Activated CD4-positive, alpha-beta T cell treated with anti-CD3 and anti-CD28 coated beads for 36 hours (primary cell): ENCODE measurements around the gene IGFL2. TPM values are rescaled to one million over a fixed set of nuclear protein-coding genes. Genes with fewer than 3 reads are reported as not detected.
"Not testable (repeated sequence)": the region's sequence is repeated elsewhere in the genome, so short reads cannot be mapped to it uniquely, and the experiment has no call there.

ENCODE experiments used
- ATAC-seq: fragments of 200-7000 bp; cut with Tn5 transposase; one replicate; pipeline ENCODE4 v1.10.0; 2021; ENCODE audit warnings: mild to moderate bottlenecking, moderate library complexity
- CTCF ChIA-PET: fragments of 350-600 bp; sonication (Branson Sonifier 250); formaldehyde crosslinking; loops from one replicate; lab custom pipeline; 2021; ENCODE audit warnings: antibody characterized with exemption; lab: Charles Lee
- POLR2A ChIA-PET: fragments of 350-600 bp; sonication (Branson Sonifier 250); formaldehyde crosslinking; loops from one replicate; lab custom pipeline; 2021; ENCODE audit warnings: antibody characterized with exemption, inconsistent platforms; lab: Charles Lee
- DNase-seq: peaks from one replicate; pipeline ENCODE4 v3.0.0-alpha.2; 2020
- H3K27ac Mint-ChIP-seq: one replicate; pipeline ENCODE4 v1.8.0; 2021; ENCODE audit warnings: mixed read lengths
- H3K27me3 Mint-ChIP-seq: one replicate; pipeline ENCODE4 v1.8.0; 2021; ENCODE audit warnings: mixed read lengths
- H3K36me3 Mint-ChIP-seq: one replicate; pipeline ENCODE4 v1.8.0; 2021; ENCODE audit warnings: low read depth, mixed read lengths
- H3K4me1 Mint-ChIP-seq: one replicate; pipeline ENCODE4 v1.8.0; 2021; ENCODE audit warnings: mixed read lengths
- H3K4me3 Mint-ChIP-seq: one replicate; pipeline ENCODE4 v1.8.0; 2021; ENCODE audit warnings: mild to moderate bottlenecking, moderate library complexity, mixed read lengths
- H3K9me3 Mint-ChIP-seq: one replicate; pipeline ENCODE4 v1.8.0; 2021; ENCODE audit warnings: low read depth, mixed read lengths
- intact Hi-C, 2 experiments: fragments of 100-400 bp; cut with DNase I in 1 of 2; cut with micrococcal nuclease in 1 of 2; formaldehyde crosslinking; loops; one replicate each; pipeline versions ENCODE4 v1.14.2 to v1.15.1; 2022 to 2024; cut with DNase I, micrococcal nuclease
- total RNA-seq, 2 experiments: library from RNA; stranded (reverse); gene quantifications; one replicate each; pipeline ENCODE4 v1.2.3, GENCODE V29; 2021

Gene IGFL2
- total RNA-seq, 2 experiments from 2014 or later: not detected

DNA sequence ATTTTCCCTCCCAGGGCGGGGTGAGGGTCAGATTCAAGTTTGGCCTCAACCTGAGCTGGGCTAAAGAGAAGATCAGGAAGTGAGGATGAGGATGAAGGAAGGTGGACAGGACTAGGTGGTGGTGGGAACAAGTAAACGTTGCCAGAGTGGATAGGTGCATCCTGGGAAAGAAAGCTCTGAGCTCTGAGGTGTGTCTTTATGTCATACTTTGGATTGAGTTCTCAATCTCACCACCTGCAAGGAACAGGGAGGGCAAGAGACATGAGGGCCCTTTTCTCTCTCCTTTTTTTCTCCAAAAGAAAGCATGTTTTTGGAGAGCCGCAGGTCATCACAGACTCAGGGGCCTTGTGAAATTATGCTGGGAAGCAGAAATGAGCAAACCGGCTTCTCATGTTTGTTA lies 43.3 kb downstream of the IGFL2 start:
- Mint-ChIP-seq H3K4me3 (no peak overlapping the region), H3K9me3 (no peaks in the 10 kb centered on the region), H3K4me1 (no peaks in the 10 kb centered on the region), H3K36me3 (no peaks in the 10 kb centered on the region), H3K27ac (no peak overlapping the region), H3K27me3 (peaks cover 44% of the 10 kb centered on the region)
- DNase-seq: no peak
- ChIA-PET CTCF (interaction anchor here (0.5 to 1.5 kb wide), 6 partner anchors 74 to 444 kb away, joined by 3 to 9 read pairs (median 4); no protein-coding TSS in a partner anchor), POLR2A (no interaction called here)
- intact Hi-C loops: no loop called here
- no peak for ATAC-seq

DNA sequence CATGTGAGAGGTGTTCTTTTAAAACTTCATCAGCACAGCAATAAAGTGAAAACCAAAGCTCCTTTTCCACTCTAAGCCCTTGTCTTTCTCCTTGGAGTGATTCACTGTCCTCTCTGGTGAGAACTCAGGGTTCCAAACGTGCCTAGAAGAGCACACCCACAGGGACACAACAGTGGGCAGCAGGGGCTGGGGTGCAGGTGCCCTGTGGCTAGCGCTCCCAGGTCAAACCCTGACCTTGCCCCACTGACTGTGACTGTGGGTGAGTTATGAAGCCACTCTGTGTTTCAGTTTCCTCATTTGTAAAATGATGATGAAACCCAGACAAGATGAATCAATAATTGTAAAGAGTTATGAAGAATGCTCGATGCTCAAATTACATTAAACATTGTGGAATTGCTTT lies 43.9 kb downstream of the IGFL2 start:
- no peaks in the 10 kb centered on the region for H3K9me3 Mint-ChIP-seq
- H3K27me3 Mint-ChIP-seq: peaks cover 44% of the 10 kb centered on the region
- H3K27ac Mint-ChIP-seq: no peak overlapping the region
- CTCF ChIA-PET: interaction anchor here (0.5 to 1.5 kb wide), 7 partner anchors 73 to 445 kb away, joined by 3 to 9 read pairs (median 3); no protein-coding TSS in a partner anchor
- no peak overlapping the region for H3K4me3 Mint-ChIP-seq
- POLR2A ChIA-PET: no interaction called here
- DNase-seq (no peak), ATAC-seq (no peak)
- H3K4me1 Mint-ChIP-seq: no peaks in the 10 kb centered on the region
- intact Hi-C loops: no loop called here
- no peaks in the 10 kb centered on the region for H3K36me3 Mint-ChIP-seq

DNA sequence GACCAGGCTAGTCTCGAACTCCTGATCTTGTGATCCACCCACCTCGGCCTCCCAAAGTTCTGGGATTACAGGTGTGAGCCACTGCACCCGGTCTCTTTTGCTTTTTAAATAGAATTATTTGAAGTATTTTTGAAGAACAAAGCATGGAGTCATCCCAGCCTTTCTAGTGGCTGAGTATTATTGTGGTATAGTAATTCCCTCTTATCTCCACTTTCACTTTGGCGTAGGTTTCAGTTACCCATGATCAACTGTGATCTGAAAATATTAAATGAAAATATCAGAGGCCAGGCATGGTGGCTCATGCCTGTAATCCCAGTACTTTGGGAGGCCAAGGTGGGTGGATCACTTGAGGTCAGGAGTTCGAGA lies 44.6 kb downstream of the IGFL2 start:
- POLR2A ChIA-PET, H3K9me3 Mint-ChIP-seq, H3K4me1 Mint-ChIP-seq, intact Hi-C loops, ATAC-seq, H3K4me3 Mint-ChIP-seq, H3K27ac Mint-ChIP-seq, DNase-seq, H3K36me3 Mint-ChIP-seq: not testable (repeated sequence)
- H3K27me3 Mint-ChIP-seq: peaks cover 49% of the 10 kb centered on the region
- CTCF ChIA-PET: interaction anchor here (1.2 kb wide), 1 partner anchor 164 kb away, joined by 9 read pairs; no protein-coding TSS in a partner anchor

DNA sequence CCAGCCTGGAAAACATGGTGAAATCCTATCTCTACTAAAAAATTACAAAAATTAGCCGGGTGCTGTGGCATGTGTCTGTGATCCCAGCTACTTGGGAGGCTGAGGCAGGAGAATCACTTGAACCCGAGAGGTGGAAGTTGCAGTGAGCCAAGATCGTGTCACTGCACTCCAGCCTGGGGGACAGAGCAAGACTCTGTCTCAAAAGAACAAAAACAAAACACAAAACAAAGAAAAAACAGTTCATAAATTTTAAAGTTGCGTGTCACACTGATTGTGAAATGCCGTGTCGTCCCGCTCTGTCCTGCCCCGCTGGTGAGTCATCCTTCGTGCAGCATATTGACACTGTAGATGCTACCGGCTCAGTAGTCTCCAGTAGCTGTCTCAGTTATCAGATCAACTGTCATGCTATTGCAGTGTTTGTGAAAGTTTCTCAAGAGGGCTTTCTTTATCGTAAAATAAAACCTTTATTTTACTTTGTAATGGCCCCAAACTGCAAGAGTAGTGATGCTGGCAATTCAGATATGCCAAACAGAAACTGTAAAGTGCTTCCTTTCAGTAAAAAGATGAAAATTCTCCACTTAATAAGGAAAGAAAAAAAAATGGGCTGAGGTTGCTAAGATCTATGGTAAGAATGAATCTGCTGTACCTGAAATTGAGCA lies 45.1 kb downstream of the IGFL2 start:
- ATAC-seq (peak; percentile 65), DNase-seq (peak; percentile 31)
- H3K27me3 Mint-ChIP-seq: peaks cover 48% of the 10 kb centered on the region
- H3K4me3 Mint-ChIP-seq: no peak overlapping the region
- ChIA-PET POLR2A (no interaction called here), CTCF (interaction anchor here (0.7 to 1.3 kb wide), 2 partner anchors 111 to 117 kb away, joined by 3 read pairs; no protein-coding TSS in a partner anchor)
- H3K36me3 Mint-ChIP-seq: no peaks in the 10 kb centered on the region
- H3K27ac Mint-ChIP-seq: no peak overlapping the region
- intact Hi-C loops: no loop called here
- no peaks in the 10 kb centered on the region for H3K4me1 Mint-ChIP-seq
- H3K9me3 Mint-ChIP-seq: no peaks in the 10 kb centered on the region

DNA sequence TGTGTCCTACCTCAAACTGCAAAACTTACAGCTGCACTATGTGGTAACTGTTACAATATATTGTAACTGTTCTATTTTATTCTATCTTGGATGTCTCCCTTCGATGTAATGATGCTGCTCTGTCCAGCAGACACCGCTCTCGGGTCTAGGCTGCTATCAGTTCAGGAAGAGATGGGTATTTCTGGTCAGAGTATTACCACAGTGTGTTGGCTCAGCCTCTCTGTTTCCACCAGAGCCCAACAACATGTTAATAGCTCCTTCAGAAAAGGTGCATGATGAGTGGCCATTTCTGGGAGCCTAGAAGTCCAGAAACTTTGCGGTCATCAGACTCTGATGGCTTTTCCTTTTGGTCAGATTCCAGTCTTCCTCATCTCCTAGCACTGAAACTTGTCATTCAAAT lies 45.6 kb downstream of the IGFL2 start:
- ChIA-PET POLR2A (no interaction called here), CTCF (interaction anchor here (0.7 to 1.3 kb wide), 3 partner anchors 112 to 317 kb away, joined by 3 read pairs; no protein-coding TSS in a partner anchor)
- DNase-seq: no peak
- Mint-ChIP-seq H3K27me3 (peaks cover 46% of the 10 kb centered on the region), H3K27ac (no peak overlapping the region), H3K36me3 (no peaks in the 10 kb centered on the region), H3K4me3 (no peak overlapping the region), H3K4me1 (no peaks in the 10 kb centered on the region), H3K9me3 (no peaks in the 10 kb centered on the region)
- no peak for ATAC-seq
- intact Hi-C loops: no loop called here

DNA sequence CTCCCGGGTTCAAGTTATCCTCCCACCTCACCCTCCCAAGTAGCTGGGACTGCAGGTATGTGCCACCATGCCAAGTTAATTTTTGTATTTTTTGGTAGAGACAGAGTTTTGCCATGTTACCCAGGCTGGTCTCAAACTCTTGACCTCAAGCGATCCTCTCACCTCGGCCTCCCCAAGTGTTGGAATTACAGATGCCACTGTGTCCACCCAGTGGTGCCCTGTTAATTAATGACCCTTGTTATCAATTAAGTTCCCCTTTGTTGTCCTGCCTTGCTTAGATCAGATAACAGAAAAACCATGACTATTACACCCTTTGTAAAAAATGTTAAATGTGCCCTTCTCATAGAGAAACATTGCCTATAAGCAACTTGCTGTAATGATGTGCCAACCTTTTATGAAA lies 47.1 kb downstream of the IGFL2 start:
- Mint-ChIP-seq H3K4me3 (no peak overlapping the region), H3K27ac (no peak overlapping the region), H3K27me3 (peaks cover 37% of the 10 kb centered on the region), H3K9me3 (no peaks in the 10 kb centered on the region), H3K36me3 (no peaks in the 10 kb centered on the region), H3K4me1 (no peaks in the 10 kb centered on the region)
- ChIA-PET POLR2A (no interaction called here), CTCF (interaction anchor here (0.9 kb wide), 1 partner anchor 70 kb away, joined by 3 read pairs; no protein-coding TSS in a partner anchor)
- intact Hi-C loops: no loop called here
- DNase-seq (no peak), ATAC-seq (no peak)

DNA sequence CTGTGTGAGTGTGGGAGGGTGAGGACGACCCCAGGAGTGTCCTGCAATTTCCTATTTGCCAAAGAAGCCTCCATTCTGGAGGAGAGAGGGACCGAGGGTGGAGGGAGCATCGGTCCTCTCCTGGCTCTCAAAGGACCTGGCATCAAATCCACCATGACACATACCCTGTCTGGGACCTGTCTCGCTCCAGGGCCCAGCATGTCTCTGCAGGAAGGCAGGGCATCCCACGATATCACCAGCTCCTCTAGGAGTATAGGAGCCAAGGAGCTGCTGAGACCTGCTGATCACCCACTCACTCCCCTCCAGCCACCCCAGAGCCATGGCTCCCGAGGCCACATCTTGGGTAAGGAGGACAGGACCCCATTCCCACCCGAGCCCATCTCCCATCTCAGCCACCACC lies 47.9 kb downstream of the IGFL2 start:
- H3K4me1 Mint-ChIP-seq, H3K36me3 Mint-ChIP-seq, intact Hi-C loops, H3K4me3 Mint-ChIP-seq, CTCF ChIA-PET, H3K9me3 Mint-ChIP-seq, H3K27ac Mint-ChIP-seq, POLR2A ChIA-PET, ATAC-seq, DNase-seq: not testable (repeated sequence)
- peaks cover 34% of the 10 kb centered on the region for H3K27me3 Mint-ChIP-seq

DNA sequence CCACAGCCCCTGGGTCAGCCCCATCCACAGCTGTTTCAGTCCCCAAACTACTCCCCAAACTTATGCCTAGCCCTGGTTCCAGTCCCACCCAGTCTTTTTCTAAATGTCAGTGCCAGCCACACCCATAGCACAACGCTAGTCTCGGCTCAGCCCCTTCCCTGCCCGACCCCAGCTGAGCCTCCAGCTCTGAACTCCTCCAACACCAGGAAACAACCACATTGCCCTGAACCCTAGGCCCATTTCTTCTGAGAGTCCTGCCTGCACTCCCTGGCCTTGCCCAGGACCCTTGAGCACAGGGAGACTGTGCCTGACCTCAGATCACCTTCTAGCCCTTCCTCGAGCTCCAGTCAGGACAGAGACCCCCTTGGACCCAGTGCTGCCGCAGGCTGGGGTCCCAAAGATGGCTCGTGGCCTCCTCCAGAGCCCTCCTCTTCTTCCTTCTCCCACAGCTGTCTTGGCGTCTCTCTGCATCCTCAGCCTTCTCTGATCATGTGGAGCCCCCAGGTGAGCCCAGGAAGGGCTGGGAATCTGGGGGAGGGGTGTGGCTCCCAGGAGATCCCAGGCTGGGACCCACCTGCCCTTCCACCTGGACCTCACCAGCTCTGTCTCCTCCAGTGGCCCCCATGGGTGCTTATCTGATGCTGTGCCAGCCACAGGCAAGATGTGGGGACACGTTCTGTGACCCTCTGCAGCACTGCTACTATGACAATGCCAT lies 48.5 kb downstream of the IGFL2 start:
- DNase-seq: no peak
- ChIA-PET CTCF (no interaction called here), POLR2A (no interaction called here)
- peaks cover 31% of the 10 kb centered on the region for H3K27me3 Mint-ChIP-seq
- no peak overlapping the region for H3K27ac Mint-ChIP-seq
- no peak for ATAC-seq
- intact Hi-C loops: no loop called here
- H3K4me3 Mint-ChIP-seq: no peak overlapping the region
- H3K36me3 Mint-ChIP-seq: no peaks in the 10 kb centered on the region
- H3K9me3 Mint-ChIP-seq: no peaks in the 10 kb centered on the region
- H3K4me1 Mint-ChIP-seq: no peaks in the 10 kb centered on the region

DNA sequence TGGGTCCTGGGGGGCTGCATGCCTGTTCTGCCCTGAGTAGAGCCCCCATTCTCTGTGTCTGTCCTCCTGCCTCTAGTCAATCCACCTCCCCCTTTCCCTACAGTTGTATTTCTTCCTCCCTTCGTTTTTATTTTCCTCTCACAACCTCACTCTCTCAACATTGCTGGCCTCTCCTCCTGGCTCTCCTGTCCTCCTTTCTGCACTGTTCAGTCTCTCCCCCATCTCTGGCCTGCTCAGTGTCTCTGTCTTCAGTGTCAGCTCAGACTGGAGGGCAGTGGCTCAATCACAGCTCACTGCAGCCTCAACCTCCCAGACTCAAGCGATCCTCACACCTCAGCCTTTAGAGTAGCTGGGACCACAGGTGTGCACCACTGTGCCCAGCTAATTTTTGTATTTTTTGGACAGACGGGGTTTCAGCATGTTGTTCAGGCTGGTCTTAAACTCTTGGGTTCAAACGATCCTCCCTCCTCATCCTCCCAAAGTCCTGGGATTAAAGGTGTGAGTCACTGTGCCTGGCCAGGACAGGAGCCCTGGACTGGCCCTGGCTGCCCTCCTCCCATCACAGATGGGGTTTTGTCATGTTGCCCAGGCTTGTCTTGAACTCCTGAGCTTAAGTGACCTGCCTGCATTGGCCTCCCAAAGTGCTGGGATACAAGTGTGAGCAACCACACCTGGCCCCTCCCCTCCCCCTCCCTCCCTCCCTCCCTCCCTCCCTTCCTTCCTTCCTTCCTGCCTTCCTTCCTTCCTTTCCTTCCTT lies 49.5 kb downstream of the IGFL2 start:
- Mint-ChIP-seq H3K4me1 (no peaks in the 10 kb centered on the region), H3K4me3 (no peak overlapping the region), H3K27ac (no peak overlapping the region), H3K9me3 (no peaks in the 10 kb centered on the region), H3K27me3 (peaks cover 37% of the 10 kb centered on the region), H3K36me3 (no peaks in the 10 kb centered on the region)
- ATAC-seq: no peak
- ChIA-PET POLR2A (no interaction called here), CTCF (no interaction called here)
- intact Hi-C loops: no loop called here
- no peak for DNase-seq

DNA sequence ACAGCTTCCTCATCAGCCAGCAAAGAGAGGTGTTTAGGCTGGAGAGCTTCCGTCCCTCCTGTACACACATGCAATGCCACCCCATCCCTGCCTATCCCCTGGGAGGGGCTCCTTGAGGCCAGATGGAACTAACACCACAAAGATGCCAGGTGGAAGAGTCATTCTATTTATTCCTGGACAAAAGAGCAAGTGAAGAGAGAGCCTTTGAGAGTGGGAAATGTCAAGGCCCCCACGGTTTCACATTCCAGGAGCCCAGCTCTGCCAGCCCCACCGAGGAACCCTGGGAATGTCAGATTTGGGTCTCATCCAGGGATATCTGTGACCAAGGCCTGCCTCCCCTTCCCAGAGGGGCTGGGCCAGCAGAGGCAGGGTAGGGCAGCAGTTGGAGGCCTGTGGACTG lies 50.7 kb downstream of the IGFL2 start:
- Mint-ChIP-seq H3K27ac (no peak overlapping the region), H3K4me3 (no peak overlapping the region), H3K9me3 (no peaks in the 10 kb centered on the region), H3K36me3 (no peaks in the 10 kb centered on the region), H3K27me3 (peaks cover 44% of the 10 kb centered on the region), H3K4me1 (no peaks in the 10 kb centered on the region)
- ATAC-seq (no peak), DNase-seq (no peak)
- CTCF ChIA-PET: interaction anchor here (0.6 kb wide), 1 partner anchor 137 kb away, joined by 3 read pairs; no protein-coding TSS in a partner anchor
- intact Hi-C loops: no loop called here
- POLR2A ChIA-PET: no interaction called here

DNA sequence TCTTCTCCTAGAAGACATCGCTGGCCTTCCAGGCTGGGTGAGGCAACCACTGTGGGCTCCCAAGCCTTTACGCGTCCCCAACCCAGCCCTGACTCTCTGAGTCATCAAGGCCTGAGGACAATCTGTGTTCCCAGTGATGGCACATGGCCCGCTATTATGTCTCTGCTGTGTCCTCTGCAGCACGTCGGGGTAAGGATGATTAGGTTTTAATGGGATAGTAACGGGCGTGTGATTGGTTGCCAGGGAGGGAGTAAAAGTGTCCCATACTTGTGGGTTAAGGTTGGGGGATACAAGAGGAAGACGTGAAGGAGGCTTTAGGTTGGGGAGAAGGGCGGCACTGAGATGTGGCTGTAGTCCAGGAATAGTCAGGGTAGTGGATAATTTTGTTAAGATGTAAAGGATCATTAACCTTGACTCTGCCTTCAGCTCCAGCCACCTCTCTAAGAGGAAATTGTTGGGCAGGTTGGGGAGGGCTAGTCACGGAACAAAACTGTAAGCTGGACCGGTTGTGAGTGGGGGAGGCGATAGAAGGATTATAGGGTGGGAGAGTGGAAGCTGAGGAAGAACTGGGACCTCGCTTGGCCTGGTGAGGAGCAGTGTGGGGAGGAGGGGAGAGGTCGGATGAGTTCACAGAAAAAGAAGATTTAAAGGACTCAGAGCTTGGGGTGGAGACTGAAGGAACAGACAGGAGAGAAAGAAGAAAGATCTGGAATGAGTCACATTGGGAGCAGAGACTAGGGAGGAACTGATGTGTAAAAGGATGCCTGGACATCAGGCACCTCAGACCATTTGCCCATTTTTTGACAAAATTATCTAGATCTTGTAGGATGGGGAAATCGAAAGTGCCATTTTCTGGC lies 53.6 kb downstream of the IGFL2 start:
- Mint-ChIP-seq H3K9me3 (no peaks in the 10 kb centered on the region), H3K4me1 (no peaks in the 10 kb centered on the region), H3K27me3 (peaks cover 32% of the 10 kb centered on the region), H3K27ac (no peak overlapping the region), H3K4me3 (no peak overlapping the region), H3K36me3 (no peaks in the 10 kb centered on the region)
- CTCF ChIA-PET: interaction anchor here (0.6 kb wide), 1 partner anchor 66 kb away, joined by 3 read pairs; no protein-coding TSS in a partner anchor
- POLR2A ChIA-PET: no interaction called here
- ATAC-seq (no peak), DNase-seq (no peak)
- intact Hi-C loops: no loop called here
